ENCODE results near the gene DOCK3.
"Not testable (repeated sequence)": the region's sequence is repeated elsewhere in the genome, so short reads cannot be mapped to it uniquely, and the experiment has no call there.

- TF ChIP-seq ZFP30 (CRISPR knock-in tag; IDR thresholded peaks at IDR 0.05); PATZ1 (CRISPR knock-in tag; IDR thresholded peaks at IDR 0.05; ENCODE audit: borderline replicate concordance); OSR1 (CRISPR knock-in tag; IDR thresholded peaks at IDR 0.05); ARNTL (CRISPR knock-in tag; IDR thresholded peaks at IDR 0.05; ENCODE audit: borderline replicate concordance, low read depth); POU6F1 (CRISPR knock-in tag; IDR thresholded peaks at IDR 0.05; ENCODE audit: borderline replicate concordance, low read depth); RARB (CRISPR knock-in tag; IDR thresholded peaks at IDR 0.05); ZFP3 (CRISPR knock-in tag; IDR thresholded peaks at IDR 0.05); PPARA (CRISPR knock-in tag; IDR thresholded peaks at IDR 0.05; ENCODE audit: borderline replicate concordance); ZNF8 (CRISPR knock-in tag; IDR thresholded peaks at IDR 0.05); ZC3H10 (CRISPR knock-in tag; IDR thresholded peaks at IDR 0.05); ISL1 (CRISPR knock-in tag; IDR thresholded peaks at IDR 0.05): not testable (repeated sequence)
- TF ChIP-seq, protein P1, sequence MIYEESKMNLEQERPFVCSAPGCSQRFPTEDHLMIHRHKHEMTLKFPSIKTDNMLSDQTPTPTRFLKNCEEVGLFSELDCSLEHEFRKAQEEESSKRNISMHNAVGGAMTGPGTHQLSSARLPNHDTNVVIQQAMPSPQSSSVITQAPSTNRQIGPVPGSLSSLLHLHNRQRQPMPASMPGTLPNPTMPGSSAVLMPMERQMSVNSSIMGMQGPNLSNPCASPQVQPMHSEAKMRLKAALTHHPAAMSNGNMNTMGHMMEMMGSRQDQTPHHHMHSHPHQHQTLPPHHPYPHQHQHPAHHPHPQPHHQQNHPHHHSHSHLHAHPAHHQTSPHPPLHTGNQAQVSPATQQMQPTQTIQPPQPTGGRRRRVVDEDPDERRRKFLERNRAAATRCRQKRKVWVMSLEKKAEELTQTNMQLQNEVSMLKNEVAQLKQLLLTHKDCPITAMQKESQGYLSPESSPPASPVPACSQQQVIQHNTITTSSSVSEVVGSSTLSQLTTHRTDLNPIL (CRISPR knock-in tag; IDR thresholded peaks at IDR 0.05; ENCODE audit: low read depth): not testable (repeated sequence)
Observed at GRCh38 chr3:51307945-51308607, 633.3 kb downstream of the DOCK3 start.
